ENCODE results near the gene DYNLT1. TPM values are rescaled to one million over a fixed set of nuclear protein-coding genes. Genes with fewer than 3 reads are reported as not detected.

Gene DYNLT1
- total RNA-seq = 100 to 1,000 TPM; 113 to 153 (median 147) TPM
- long read RNA-seq, donor 1, transcript DYNLT1-203 (5 exons, 726 nt) = major isoform, 45 of 58 reads
- long read RNA-seq, donor 1, transcript DYNLT1-201 (3 exons, 774 nt) = minor isoform, 6 of 58 reads
- long read RNA-seq, donor 1, partial matches to known transcripts = 0 of 58 reads
- long read RNA-seq, donor 1, other reads (novel, unspliced or antisense) = 7 of 58 reads
- long read RNA-seq, donor 2, transcript DYNLT1-203 (5 exons, 726 nt) = major isoform, 83 of 90 reads
- long read RNA-seq, donor 2, partial matches to known transcripts = 4 of 90 reads
- long read RNA-seq, donor 2, other reads (novel, unspliced or antisense) = 2 of 90 reads

DNA sequence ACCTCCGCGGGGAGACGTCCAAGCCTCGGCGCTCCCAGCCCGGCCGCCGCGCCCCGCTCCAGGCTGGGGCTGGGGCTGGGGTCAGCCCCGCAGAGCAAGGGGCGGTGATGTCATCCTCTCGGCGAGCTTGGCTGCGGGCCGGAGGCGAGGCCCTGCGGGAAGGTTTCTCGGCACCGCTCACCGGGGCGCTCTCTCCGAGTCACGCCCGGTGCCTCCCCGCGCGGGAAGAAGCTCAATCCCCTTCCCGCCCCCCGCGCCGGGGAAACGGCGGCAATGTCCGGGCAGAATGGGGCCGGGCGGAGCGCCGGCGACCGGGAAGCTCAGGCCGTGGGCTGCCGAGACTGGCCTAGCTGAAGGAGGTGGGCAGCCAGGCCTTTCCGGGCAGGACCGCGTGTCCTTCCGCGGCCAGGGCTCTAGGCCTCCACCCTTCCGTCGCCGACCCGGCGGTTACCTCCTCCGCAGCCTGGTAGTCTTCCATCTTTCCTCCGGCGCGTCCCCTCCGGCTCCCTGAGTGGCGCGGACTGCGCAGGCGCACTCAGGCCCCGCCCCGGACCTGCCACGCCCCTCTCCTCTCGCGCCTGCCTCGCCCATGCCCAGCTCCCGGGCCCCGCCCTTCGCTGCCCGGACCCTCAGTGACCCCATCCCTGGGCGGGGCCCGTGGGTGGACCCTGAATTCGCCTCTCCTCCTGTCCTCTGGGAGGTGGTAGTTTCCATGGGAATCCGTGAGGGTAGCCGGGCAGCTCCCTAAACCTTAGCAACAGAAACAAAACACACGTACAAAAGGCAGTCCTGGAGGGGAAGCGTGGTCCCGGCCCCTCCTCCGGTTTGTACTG lies at the start of gene DYNLT1:
Gene DYNLT1, minus strand, starts transcription at position 513 of the 833 bp plus-strand sequence. Its CDS starts 35 bp downstream, at position 478.
- no peaks in the 10 kb centered on the region for H3K36me3 ChIP-seq (ENCODE audit: low read depth)
- H3K9me3 ChIP-seq = no peaks in the 10 kb centered on the region
- DNase-seq = peak; percentile 93 to 97 (median 94)
- intact Hi-C loops (cut with DNase I, micrococcal nuclease) = no loop called here
- ATAC-seq = peak; percentile 96
- peak within 1 kb of the TSS; percentile 93 for H3K4me3 ChIP-seq
- peaks cover 16% of the 10 kb centered on the region for H3K4me1 ChIP-seq (ENCODE audit: low read depth)
- TF ChIP-seq, protein P1, sequence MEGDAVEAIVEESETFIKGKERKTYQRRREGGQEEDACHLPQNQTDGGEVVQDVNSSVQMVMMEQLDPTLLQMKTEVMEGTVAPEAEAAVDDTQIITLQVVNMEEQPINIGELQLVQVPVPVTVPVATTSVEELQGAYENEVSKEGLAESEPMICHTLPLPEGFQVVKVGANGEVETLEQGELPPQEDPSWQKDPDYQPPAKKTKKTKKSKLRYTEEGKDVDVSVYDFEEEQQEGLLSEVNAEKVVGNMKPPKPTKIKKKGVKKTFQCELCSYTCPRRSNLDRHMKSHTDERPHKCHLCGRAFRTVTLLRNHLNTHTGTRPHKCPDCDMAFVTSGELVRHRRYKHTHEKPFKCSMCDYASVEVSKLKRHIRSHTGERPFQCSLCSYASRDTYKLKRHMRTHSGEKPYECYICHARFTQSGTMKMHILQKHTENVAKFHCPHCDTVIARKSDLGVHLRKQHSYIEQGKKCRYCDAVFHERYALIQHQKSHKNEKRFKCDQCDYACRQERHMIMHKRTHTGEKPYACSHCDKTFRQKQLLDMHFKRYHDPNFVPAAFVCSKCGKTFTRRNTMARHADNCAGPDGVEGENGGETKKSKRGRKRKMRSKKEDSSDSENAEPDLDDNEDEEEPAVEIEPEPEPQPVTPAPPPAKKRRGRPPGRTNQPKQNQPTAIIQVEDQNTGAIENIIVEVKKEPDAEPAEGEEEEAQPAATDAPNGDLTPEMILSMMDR (IDR thresholded peaks at IDR 0.05) = no peak

DNA sequence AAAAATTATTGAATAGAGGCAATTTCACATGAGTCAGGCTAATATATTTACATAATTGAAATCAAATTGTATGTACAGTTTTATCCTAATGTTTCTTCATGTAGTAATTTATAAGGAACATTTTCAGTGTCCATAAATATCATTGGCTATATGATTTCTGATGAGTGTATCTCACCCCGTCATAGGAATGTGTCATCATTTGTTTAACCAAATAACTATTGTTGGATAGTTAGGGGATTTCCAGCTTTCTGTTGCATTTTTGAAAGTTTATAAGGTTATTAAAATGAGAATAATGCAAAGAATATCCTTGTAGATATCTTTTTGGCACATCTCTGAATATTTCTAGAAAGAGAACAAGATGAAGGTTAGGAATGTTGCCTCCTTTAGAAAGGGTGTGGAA lies 44.3 kb upstream of the DYNLT1 start:
- DNase-seq (no peak), ATAC-seq (no peak)
- TF ChIP-seq, protein P1 (IDR thresholded peaks at IDR 0.05) = no peak
- H3K4me1 ChIP-seq (ENCODE audit: low read depth) = peaks cover 15% of the 10 kb centered on the region
- H3K36me3 ChIP-seq (ENCODE audit: low read depth) = no peaks in the 10 kb centered on the region
- H3K9me3 ChIP-seq = no peaks in the 10 kb centered on the region
- intact Hi-C loops (cut with DNase I, micrococcal nuclease) = no loop called here
- H3K4me3 ChIP-seq = no peak overlapping the region

DNA sequence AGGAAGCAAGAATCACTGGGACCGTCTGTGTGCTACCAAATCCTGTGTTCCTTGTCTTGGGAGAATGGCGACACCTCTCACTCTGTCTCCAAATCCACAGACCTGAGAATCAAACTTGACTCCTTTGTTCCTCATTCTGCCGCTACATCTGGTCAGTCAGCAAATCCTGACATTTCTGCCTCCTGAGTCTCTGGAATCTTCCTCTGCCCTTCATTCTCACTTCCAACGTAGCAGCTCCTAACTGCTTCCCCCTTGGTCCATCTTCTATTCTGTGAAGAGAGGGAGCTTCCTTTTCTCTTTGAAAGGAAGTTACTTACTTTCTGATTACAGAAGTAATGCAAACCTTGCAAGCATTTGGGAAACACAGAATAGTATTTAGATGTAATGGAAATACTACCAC lies 43.0 kb upstream of the DYNLT1 start:
- H3K36me3 ChIP-seq (ENCODE audit: low read depth) = no peaks in the 10 kb centered on the region
- no peaks in the 10 kb centered on the region for H3K9me3 ChIP-seq
- TF ChIP-seq, protein P1 (IDR thresholded peaks at IDR 0.05) = no peak
- intact Hi-C loops (cut with DNase I, micrococcal nuclease) = no loop called here
- DNase-seq = no peak
- no peak overlapping the region for H3K4me3 ChIP-seq
- ATAC-seq = no peak
- H3K4me1 ChIP-seq (ENCODE audit: low read depth) = peaks cover 15% of the 10 kb centered on the region

DNA sequence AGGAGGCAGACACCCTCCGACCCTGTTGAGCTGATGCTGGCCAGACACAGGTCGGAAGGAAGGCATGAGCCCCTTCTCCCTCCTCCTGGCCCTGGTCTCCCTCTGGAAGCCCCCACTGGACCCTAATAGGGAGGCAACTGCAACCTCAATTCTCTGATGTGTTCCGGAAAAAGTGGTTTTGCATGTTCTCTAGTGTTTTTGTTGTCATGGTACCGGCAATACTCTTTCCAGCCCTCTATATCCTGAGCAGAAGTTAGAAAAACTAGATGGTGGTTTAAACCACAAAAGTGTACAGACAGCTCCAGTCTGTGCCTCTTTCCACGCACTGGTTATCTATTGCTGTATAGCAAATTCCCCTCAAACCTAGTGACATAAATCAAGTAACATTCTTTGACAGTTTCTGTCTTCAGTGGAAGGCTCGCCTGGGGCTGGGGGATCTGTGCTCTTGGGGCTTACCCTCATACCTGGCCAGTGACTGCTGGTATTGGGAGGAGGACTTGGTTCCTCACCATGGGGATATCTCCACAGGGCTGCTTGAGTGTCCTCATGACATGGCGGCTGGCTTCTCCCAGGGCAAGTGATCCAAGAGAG lies 42.3 kb upstream of the DYNLT1 start:
- Histone ChIP-seq H3K9me3 (no peaks in the 10 kb centered on the region), H3K36me3 (ENCODE audit: low read depth) (no peaks in the 10 kb centered on the region), H3K4me1 (ENCODE audit: low read depth) (peaks cover 9% of the 10 kb centered on the region), H3K4me3 (no peak overlapping the region)
- TF ChIP-seq, protein P1 (IDR thresholded peaks at IDR 0.05) = no peak
- ATAC-seq (peak; percentile 77), DNase-seq (no peak)
- intact Hi-C loops (cut with DNase I, micrococcal nuclease) = no loop called here

DNA sequence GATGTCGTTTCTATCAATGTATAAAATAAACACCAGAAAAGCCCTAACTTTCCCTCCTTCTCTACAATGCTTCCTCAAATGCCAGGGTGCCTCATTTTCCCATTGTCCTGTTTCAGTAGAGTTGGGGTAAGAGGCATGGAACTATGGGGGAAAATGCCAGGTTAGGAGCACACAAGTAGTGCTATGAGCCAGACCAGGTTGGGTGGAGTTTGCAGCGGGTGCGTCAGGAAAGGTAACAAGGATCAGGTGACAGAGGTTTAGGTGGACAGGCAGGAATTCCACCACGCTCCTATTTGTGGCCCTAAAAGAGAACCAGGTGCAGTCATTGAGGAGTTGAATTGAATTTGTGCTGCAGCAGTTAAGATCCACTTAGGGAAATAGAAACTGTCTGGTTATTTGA lies 41.8 kb upstream of the DYNLT1 start:
- H3K4me1 ChIP-seq (ENCODE audit: low read depth) = peaks cover 3% of the 10 kb centered on the region
- intact Hi-C loops (cut with DNase I, micrococcal nuclease) = no loop called here
- no peaks in the 10 kb centered on the region for H3K36me3 ChIP-seq (ENCODE audit: low read depth)
- DNase-seq (no peak), ATAC-seq (peak; percentile 51)
- no peaks in the 10 kb centered on the region for H3K9me3 ChIP-seq
- TF ChIP-seq, protein P1 (IDR thresholded peaks at IDR 0.05) = no peak
- H3K4me3 ChIP-seq = no peak overlapping the region
